ENCODE results near the gene ACP7.
"Not testable (repeated sequence)": the region's sequence is repeated elsewhere in the genome, so short reads cannot be mapped to it uniquely, and the experiment has no call there.

ACP7 gene

GRCh38 chr19:39090881-39091280 is 6.7 kb downstream of the ACP7 start:
- TF ChIP-seq CTCF (IDR thresholded peaks at IDR 0.05; ENCODE audit: borderline replicate concordance, control extremely low read depth, extremely low read depth, insufficient read depth, missing control alignments), result no peak
- DNase-seq (ENCODE audit: low spot score), result no peak
- in situ Hi-C loops (cut with MboI; ENCODE audit: low sequenced_read_pairs, unreplicated experiment), result no loop called here

- DNase-seq (ENCODE audit: low spot score); in situ Hi-C loops (cut with MboI; ENCODE audit: low sequenced_read_pairs, unreplicated experiment): not testable (repeated sequence)
These were observed 11.8 kb downstream of the ACP7 start for GRCh38 chr19:39095799-39096540.

DNA sequence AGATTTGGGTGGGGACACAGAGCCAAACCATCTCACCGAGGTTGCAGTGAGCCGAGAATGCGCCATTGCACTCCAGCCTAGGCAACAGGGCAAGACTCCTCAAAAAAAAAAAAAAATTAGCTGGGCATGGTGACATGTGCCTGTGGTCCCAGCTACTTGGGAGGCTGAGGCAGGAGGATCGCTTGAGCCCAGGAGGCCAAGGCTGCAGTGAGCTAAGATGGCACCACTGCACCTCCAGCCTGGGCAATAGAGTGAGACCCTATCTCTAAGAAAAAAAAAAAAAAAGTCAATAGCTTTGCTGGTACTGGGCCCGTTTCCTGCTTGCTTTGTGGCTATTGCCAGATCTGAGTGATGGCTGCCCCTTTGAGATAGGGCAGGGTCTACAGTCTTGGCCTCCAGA is 13.1 kb downstream of the ACP7 start:
- DNase-seq (ENCODE audit: low spot score), result no peak
- no peak for TF ChIP-seq CTCF (IDR thresholded peaks at IDR 0.05; ENCODE audit: borderline replicate concordance, control extremely low read depth, extremely low read depth, insufficient read depth, missing control alignments)
- in situ Hi-C loops (cut with MboI; ENCODE audit: low sequenced_read_pairs, unreplicated experiment), result no loop called here

- in situ Hi-C loops (cut with MboI; ENCODE audit: low sequenced_read_pairs, unreplicated experiment), result no loop called here
- no peak for TF ChIP-seq CTCF (IDR thresholded peaks at IDR 0.05; ENCODE audit: borderline replicate concordance, control extremely low read depth, extremely low read depth, insufficient read depth, missing control alignments)
- no peak for DNase-seq (ENCODE audit: low spot score)
These were observed 13.6 kb downstream of the ACP7 start for GRCh38 chr19:39097721-39098120.

DNA sequence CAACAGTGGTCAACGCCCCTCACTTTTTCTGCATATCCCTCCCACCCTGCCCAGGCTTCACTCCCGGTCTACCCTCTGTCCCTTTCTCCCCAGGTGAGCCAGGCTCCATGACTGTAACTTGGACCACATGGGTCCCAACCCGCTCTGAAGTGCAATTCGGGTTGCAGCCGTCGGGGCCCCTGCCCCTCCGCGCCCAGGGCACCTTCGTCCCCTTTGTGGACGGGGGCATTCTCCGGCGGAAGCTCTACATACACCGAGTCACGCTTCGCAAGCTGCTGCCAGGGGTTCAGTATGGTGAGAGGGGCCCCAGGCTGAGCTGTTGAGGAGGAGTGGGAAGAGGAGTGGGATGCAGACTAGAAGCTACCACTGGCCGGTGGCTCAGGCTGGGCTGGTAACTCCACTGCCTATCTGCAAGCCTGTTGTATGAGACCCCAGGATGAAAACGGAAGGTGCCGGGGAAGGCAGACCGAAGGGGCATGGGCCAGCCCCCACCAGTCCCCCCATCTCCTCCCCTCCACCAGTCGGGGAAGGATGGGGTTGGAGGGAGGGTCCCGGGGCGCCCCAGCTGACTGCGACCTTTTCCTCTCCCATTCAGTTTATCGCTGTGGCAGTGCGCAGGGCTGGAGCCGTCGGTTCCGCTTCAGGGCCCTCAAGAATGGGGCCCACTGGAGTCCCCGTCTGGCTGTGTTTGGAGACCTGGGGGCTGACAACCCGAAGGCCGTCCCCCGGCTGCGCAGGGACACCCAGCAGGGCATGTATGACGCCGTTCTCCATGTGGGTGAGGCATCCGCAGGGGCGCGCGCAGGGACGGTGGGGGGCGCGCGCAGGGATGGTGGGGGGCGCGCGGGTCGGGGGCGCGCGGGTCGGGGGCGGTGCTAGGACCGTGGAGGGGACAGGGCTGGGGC is 14.4 kb downstream of the ACP7 start:
- no peak for DNase-seq (ENCODE audit: low spot score)
- no peak for TF ChIP-seq CTCF (IDR thresholded peaks at IDR 0.05; ENCODE audit: borderline replicate concordance, control extremely low read depth, extremely low read depth, insufficient read depth, missing control alignments)
- in situ Hi-C loops (cut with MboI; ENCODE audit: low sequenced_read_pairs, unreplicated experiment), result no loop called here

- DNase-seq (ENCODE audit: low spot score), result no peak
- in situ Hi-C loops (cut with MboI; ENCODE audit: low sequenced_read_pairs, unreplicated experiment), result no loop called here
- no peak for TF ChIP-seq CTCF (IDR thresholded peaks at IDR 0.05; ENCODE audit: borderline replicate concordance, control extremely low read depth, extremely low read depth, insufficient read depth, missing control alignments)
These were observed 15.2 kb downstream of the ACP7 start for GRCh38 chr19:39099341-39099740.
